ENCODE measurements around the gene ITGAV. TPM values are rescaled to one million over a fixed set of nuclear protein-coding genes. Genes with fewer than 3 reads are reported as not detected.
A peak's percentile ranks its signal among the peaks of the same experiment; 100 is the strongest.

The ITGAV gene
- total RNA-seq, 1 donor from 2014 or later: 115 TPM

DNA sequence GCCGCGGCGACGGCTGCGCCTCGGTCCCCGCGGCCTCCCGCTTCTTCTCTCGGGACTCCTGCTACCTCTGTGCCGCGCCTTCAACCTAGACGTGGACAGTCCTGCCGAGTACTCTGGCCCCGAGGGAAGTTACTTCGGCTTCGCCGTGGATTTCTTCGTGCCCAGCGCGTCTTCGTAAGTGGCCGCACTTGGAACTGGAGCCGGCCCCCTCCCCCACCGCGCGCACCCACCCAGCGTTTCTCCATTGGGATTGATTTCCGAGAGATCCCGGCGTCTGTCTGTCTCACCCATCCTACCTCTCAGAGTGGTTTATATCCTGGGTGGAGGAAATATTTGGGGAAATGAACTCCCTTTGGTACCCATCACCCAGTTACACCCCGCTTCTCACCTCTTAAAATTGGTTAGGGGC, 498 bp downstream of the ITGAV start:
- Histone ChIP-seq H3K27me3 (no peaks in the 10 kb centered on the region), H3K4me1 (peaks cover 0 to 23% of the 10 kb centered on the region in 2 donors), H3K9me3 (no peaks in the 10 kb centered on the region), H3K4me3 (peak overlapping the region; percentile 78 to 97), H3K36me3 (no peaks in the 10 kb centered on the region), H3K27ac (peak overlapping the region; percentile 94 to 99)
- intact Hi-C loops (cut with DNase I): loop anchor here (1.0 to 2.0 kb wide), 2 partner anchors 15 to 104 kb away; partner anchors contain the start of gene ZC3H15
- DNase-seq (ENCODE audit: low spot score in 2 of 2): peak in 1 of 2 donors; percentile 67
- TF ChIP-seq, protein P1, sequence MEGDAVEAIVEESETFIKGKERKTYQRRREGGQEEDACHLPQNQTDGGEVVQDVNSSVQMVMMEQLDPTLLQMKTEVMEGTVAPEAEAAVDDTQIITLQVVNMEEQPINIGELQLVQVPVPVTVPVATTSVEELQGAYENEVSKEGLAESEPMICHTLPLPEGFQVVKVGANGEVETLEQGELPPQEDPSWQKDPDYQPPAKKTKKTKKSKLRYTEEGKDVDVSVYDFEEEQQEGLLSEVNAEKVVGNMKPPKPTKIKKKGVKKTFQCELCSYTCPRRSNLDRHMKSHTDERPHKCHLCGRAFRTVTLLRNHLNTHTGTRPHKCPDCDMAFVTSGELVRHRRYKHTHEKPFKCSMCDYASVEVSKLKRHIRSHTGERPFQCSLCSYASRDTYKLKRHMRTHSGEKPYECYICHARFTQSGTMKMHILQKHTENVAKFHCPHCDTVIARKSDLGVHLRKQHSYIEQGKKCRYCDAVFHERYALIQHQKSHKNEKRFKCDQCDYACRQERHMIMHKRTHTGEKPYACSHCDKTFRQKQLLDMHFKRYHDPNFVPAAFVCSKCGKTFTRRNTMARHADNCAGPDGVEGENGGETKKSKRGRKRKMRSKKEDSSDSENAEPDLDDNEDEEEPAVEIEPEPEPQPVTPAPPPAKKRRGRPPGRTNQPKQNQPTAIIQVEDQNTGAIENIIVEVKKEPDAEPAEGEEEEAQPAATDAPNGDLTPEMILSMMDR (IDR thresholded peaks at IDR 0.05): no peak

DNA sequence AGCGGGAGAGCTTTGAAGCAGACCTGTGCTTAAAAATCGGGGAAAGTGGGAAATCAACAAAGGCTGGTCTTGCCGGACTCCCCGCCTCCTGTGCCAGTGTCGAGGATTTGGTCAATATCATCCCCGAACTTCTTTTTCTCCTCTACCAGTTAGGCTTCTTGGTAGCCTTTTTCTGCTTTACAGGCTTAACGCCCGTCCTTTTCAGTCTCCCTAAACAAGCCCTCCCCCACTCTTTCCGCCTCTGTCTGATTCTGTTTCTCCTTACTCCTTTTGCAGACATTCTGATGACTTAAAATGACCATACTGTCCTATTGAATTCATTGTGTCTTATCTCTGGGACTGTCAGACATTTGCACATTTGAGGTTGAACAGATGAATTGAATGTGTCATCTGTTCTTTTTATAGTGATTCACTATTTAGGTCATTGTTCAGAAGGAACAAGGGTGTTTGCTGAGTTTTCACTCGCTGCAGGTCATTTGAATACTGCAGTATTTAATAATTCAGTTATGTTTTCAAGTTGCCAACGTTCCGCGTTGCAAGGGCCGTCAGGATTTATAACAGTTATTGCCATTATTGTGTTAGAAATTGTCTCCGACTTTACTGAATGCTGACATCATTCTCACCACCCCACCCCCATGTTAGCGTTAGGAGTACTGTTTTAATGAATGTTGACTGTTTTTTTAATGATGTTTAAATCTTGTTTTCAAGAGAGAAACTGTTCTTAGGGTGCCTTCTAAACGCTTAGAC, 1.1 kb downstream of the ITGAV start:
- Histone ChIP-seq H3K27ac (peak overlapping the region; percentile 94 to 99), H3K4me1 (peaks cover 0 to 23% of the 10 kb centered on the region in 2 donors), H3K4me3 (peak overlapping the region; percentile 78 to 97), H3K36me3 (no peaks in the 10 kb centered on the region), H3K9me3 (no peaks in the 10 kb centered on the region), H3K27me3 (no peaks in the 10 kb centered on the region)
- peak in 1 of 2 donors; percentile 63 for DNase-seq (ENCODE audit: low spot score in 2 of 2)
- intact Hi-C loops (cut with DNase I): loop anchor here (1.0 to 2.0 kb wide), 2 partner anchors 16 to 104 kb away; partner anchors contain the start of gene ZC3H15
- TF ChIP-seq, protein P1 (IDR thresholded peaks at IDR 0.05): no peak

DNA sequence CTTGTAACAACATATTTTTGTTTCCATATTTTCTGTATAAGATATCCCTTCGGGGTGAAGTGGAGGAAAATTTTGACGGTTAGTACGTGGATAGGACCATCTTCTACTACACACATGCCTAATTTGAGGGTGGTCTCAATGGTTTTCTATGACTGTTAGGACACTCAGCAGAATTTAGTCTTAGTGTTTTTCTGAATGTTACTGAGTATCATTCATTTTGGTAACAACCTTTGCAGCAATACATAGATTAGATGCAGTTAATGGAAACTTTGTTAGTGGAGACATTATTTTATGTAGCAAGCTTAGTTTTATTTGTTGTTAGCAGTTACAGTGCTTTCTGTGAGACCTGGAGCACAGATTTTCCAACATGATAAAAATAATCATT, 1.6 kb downstream of the ITGAV start:
- H3K27me3 ChIP-seq: no peaks in the 10 kb centered on the region
- TF ChIP-seq, protein P1 (IDR thresholded peaks at IDR 0.05): no peak
- H3K36me3 ChIP-seq: no peaks in the 10 kb centered on the region
- H3K27ac ChIP-seq: peak overlapping the region in 1 of 2 donors; percentile 99
- no peak for DNase-seq (ENCODE audit: low spot score in 2 of 2)
- intact Hi-C loops (cut with DNase I): loop anchor here (2.0 kb wide), 1 partner anchor 105 kb away; the partner anchor contains the start of gene ZC3H15
- peak overlapping the region; percentile 78 to 97 for H3K4me3 ChIP-seq
- no peaks in the 10 kb centered on the region for H3K9me3 ChIP-seq
- peaks cover 0 to 24% of the 10 kb centered on the region in 2 donors for H3K4me1 ChIP-seq

DNA sequence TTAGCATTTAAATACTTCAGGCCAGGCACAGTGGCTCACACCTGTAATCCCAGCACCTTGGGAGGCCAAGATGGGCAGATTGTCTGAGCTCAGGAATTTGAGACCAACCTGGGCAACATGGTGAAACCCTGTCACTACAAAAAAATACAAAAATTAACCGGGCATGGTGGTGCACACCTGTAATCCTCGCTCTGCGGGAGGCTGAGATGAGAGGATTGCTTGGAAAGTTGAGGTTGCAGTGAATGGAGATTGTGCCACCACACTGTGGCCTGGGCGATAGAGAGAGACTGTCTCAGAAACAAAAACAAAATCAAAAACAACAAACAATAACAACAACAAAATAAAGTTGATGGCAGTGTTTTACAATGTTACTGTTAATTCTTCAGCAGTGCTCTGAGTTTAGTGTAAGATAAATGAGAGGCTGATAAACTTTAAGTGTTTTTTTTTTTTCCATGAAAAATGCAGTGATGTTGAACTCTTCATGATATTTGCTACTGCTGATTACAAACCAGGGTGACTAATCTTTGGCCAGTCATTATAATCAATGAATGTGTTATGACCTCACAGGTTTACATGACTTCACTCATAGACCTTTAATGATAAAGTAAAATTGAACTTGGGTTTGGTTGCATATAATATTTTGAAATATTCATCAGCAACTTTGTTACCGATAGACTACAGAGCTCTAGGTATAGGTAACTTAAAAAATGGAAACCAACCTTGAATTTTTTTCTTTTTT, 2.5 kb downstream of the ITGAV start:
- Histone ChIP-seq H3K4me1 (peaks cover 0 to 30% of the 10 kb centered on the region in 2 donors), H3K27me3 (no peaks in the 10 kb centered on the region), H3K4me3 (peak overlapping the region; percentile 78 to 97), H3K27ac (no peak overlapping the region), H3K36me3 (no peaks in the 10 kb centered on the region), H3K9me3 (no peaks in the 10 kb centered on the region)
- intact Hi-C loops (cut with DNase I): no loop called here
- TF ChIP-seq, protein P1 (IDR thresholded peaks at IDR 0.05): no peak
- DNase-seq (ENCODE audit: low spot score in 2 of 2): no peak

DNA sequence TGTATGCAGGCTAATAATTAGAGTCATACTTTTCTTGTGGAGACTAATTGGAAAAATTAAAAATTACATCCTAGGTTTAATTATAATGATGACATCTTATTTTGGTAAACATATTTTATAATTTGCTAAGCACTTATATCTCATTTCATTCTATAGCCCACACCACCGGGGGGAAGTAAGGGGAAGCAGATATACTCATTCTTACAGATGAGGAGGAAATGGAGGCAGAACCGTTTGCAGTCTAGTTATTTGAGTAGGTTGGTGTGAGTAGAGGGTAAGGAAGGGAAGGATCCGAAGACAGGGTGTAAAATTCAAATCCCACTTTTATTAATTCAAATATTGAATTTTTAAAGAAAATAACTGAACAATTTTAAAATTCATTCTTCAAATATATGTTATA, 3.7 kb downstream of the ITGAV start:
- no peaks in the 10 kb centered on the region for H3K9me3 ChIP-seq
- no peaks in the 10 kb centered on the region for H3K27me3 ChIP-seq
- intact Hi-C loops (cut with DNase I): no loop called here
- H3K4me3 ChIP-seq: no peak overlapping the region
- DNase-seq (ENCODE audit: low spot score in 2 of 2): no peak
- no peaks in the 10 kb centered on the region for H3K36me3 ChIP-seq
- TF ChIP-seq, protein P1 (IDR thresholded peaks at IDR 0.05): no peak
- H3K4me1 ChIP-seq: peaks cover 0 to 27% of the 10 kb centered on the region in 2 donors
- no peak overlapping the region for H3K27ac ChIP-seq
